DOHH2 (cell line): Measurements from ENCODE around the gene ROCK2.

Experiments used
- H3F3A ChIP-seq: fragments of 200-600 bp; sonication (generic), shearing (Covaris generic); 2 replicates; pipeline ENCODE4 v1.6.0; 2016; ENCODE audit warnings: antibody characterized with exemption, mild to moderate bottlenecking; ENCODE audit not compliant: control insufficient read depth, insufficient read depth
- H3K27ac ChIP-seq: fragments of 200-600 bp; sonication (generic); 2 replicates; pipeline ENCODE4 v1.5.1; 2014; ENCODE audit warnings: low read depth, mild to moderate bottlenecking, low read length, moderate library complexity
- H3K27me3 ChIP-seq: fragments of 200-600 bp; sonication (generic); 2 replicates; pipeline ENCODE4 v1.6.1; 2014; ENCODE audit warnings: mild to moderate bottlenecking, low read length, mixed read lengths; ENCODE audit not compliant: control insufficient read depth
- H3K36me3 ChIP-seq: fragments of 200-600 bp; sonication (generic); 2 replicates; pipeline ENCODE4 v1.6.1; 2014; ENCODE audit warnings: mild to moderate bottlenecking, low read length, moderate library complexity, mixed read lengths; ENCODE audit not compliant: control insufficient read depth
- H3K4me1 ChIP-seq: fragments of 200-600 bp; sonication (generic); 2 replicates; pipeline ENCODE4 v1.6.1; 2014; ENCODE audit warnings: mild to moderate bottlenecking, low read length, mixed read lengths; ENCODE audit not compliant: control insufficient read depth
- H3K4me2 ChIP-seq: fragments of 200-600 bp; sonication (generic); 2 replicates; pipeline ENCODE4 v1.6.0; 2014; ENCODE audit warnings: mild to moderate bottlenecking, low read length, moderate library complexity
- H3K4me3 ChIP-seq: fragments of 200-600 bp; sonication (generic); 2 replicates; pipeline ENCODE4 v1.5.1; 2014; ENCODE audit warnings: mild to moderate bottlenecking, low read length, mixed read lengths
- H3K79me2 ChIP-seq: fragments of 200-600 bp; sonication (generic); 2 replicates; pipeline ENCODE4 v1.6.1; 2014; ENCODE audit warnings: mild to moderate bottlenecking, low read length, mixed read lengths; ENCODE audit not compliant: control insufficient read depth
- H3K9me2 ChIP-seq: fragments of 200-600 bp; sonication (generic); replicated peaks from 2 replicates; pipeline ENCODE4 v1.6.1; 2014; ENCODE audit warnings: mild to moderate bottlenecking, low read length, mixed read lengths; ENCODE audit not compliant: control insufficient read depth
- H3K9me3 ChIP-seq: fragments of 200-600 bp; sonication (generic); 2 replicates; pipeline ENCODE4 v1.6.1; 2014; ENCODE audit warnings: antibody characterized with exemption, low read length, mixed read lengths; ENCODE audit not compliant: control insufficient read depth, insufficient read depth
- H4K20me1 ChIP-seq: fragments of 200-600 bp; sonication (generic); 2 replicates; pipeline ENCODE4 v1.6.0; 2014; ENCODE audit warnings: low read depth, mild to moderate bottlenecking, antibody characterized with exemption, low read length, moderate library complexity; ENCODE audit not compliant: control insufficient read depth, insufficient read depth
- CTCF ChIP-seq: fragments of 200-600 bp; sonication (generic); IDR thresholded peaks from one replicate; pipeline ENCODE4 v1.5.1; 2014; ENCODE audit warnings: antibody characterized with exemption, mild to moderate bottlenecking, low read depth, low read length; ENCODE audit not compliant: poor library complexity, severe bottlenecking
- EZH2phosphoT487 ChIP-seq: fragments of 200-600 bp; sonication (generic); IDR thresholded peaks from 2 replicates; pipeline ENCODE4 v1.6.1; 2017; ENCODE audit warnings: borderline replicate concordance, mild to moderate bottlenecking, antibody characterized with exemption, low read length, moderate library complexity, mixed read lengths

ROCK2 gene

GRCh38 chr2:11288431-11288830, 56.0 kb downstream of the ROCK2 start:
- TF ChIP-seq EZH2phosphoT487 (no peak), CTCF (no peak)
- H3F3A ChIP-seq = no peaks in the 10 kb centered on the region
- H4K20me1 ChIP-seq = peaks cover 6% of the 10 kb centered on the region; the same call in 1 of the 2 replicates
- H3K4me3 ChIP-seq = no peak overlapping the region
- H3K9me2 ChIP-seq = no peaks in the 10 kb centered on the region
- H3K79me2 ChIP-seq = peaks cover 80% of the 10 kb centered on the region
- no peak overlapping the region for H3K4me2 ChIP-seq
- H3K4me1 ChIP-seq = peaks cover 25% of the 10 kb centered on the region
- H3K9me3 ChIP-seq = peaks cover 4% of the 10 kb centered on the region; the same call in 1 of the 2 replicates
- H3K27me3 ChIP-seq = no peaks in the 10 kb centered on the region
- no peak overlapping the region for H3K27ac ChIP-seq
- H3K36me3 ChIP-seq = peaks cover 32% of the 10 kb centered on the region

- no peak overlapping the region for H3K27ac ChIP-seq
- no peaks in the 10 kb centered on the region for H3K9me2 ChIP-seq
- H3K4me2 ChIP-seq = no peak overlapping the region
- H3F3A ChIP-seq = no peaks in the 10 kb centered on the region
- peaks cover 11% of the 10 kb centered on the region for H3K4me1 ChIP-seq
- TF ChIP-seq CTCF (no peak), EZH2phosphoT487 (no peak)
- peaks cover 32% of the 10 kb centered on the region for H3K36me3 ChIP-seq
- H3K9me3 ChIP-seq = peaks cover 4% of the 10 kb centered on the region; the same call in 1 of the 2 replicates
- peaks cover 63% of the 10 kb centered on the region for H3K79me2 ChIP-seq
- H3K27me3 ChIP-seq = no peaks in the 10 kb centered on the region
- H3K4me3 ChIP-seq = no peak overlapping the region
- H4K20me1 ChIP-seq = no peaks in the 10 kb centered on the region; the same call in 1 of the 2 replicates
Measured at GRCh38 chr2:11286749-11287148, 57.7 kb downstream of the ROCK2 start.

- H3K27ac ChIP-seq = no peak overlapping the region
- H3K9me2 ChIP-seq = no peaks in the 10 kb centered on the region
- H3K79me2 ChIP-seq = peaks cover 60% of the 10 kb centered on the region
- no peaks in the 10 kb centered on the region for H3F3A ChIP-seq
- H4K20me1 ChIP-seq = no peaks in the 10 kb centered on the region; the same call in 1 of the 2 replicates
- TF ChIP-seq CTCF (no peak), EZH2phosphoT487 (no peak)
- peaks cover 4% of the 10 kb centered on the region; the same call in 1 of the 2 replicates for H3K9me3 ChIP-seq
- no peak overlapping the region for H3K4me2 ChIP-seq
- no peaks in the 10 kb centered on the region for H3K27me3 ChIP-seq
- H3K4me1 ChIP-seq = peaks cover 11% of the 10 kb centered on the region
- no peak overlapping the region for H3K4me3 ChIP-seq
- H3K36me3 ChIP-seq = peaks cover 33% of the 10 kb centered on the region
Measured at GRCh38 chr2:11286323-11286722, 58.1 kb downstream of the ROCK2 start.
